H1 (cell line): Measurements from ENCODE around the gene INSYN2A. TPM values are rescaled to one million over a fixed set of nuclear protein-coding genes. Genes with fewer than 3 reads are reported as not detected.
A peak's percentile ranks its signal among the peaks of the same experiment; 100 is the strongest.

Experiments used
- CTCF ChIA-PET: fragments of 300-600 bp; sonication (Branson Sonifier 250); formaldehyde crosslinking; loops from one replicate; lab custom pipeline; 2021; ENCODE audit not compliant: partially characterized antibody; lab: Charles Lee
- POLR2A ChIA-PET: fragments of 300-600 bp; sonication (Branson Sonifier 250); formaldehyde crosslinking; loops from one replicate; lab custom pipeline; 2021; ENCODE audit warnings: inconsistent platforms; ENCODE audit not compliant: partially characterized antibody; lab: Charles Lee
- DNase-seq, 2 experiments: peaks; one replicate each; pipeline versions ENCODE4 v3.0.0 to v3.0.0-alpha.2; 2010 to 2022; ENCODE audit warnings: low spot score in 2 of 2, low read depth in 1 of 2, mixed read lengths in 1 of 2
- FAIRE-seq: peaks from 2 replicates; lab custom pipeline; 2011; peaks lifted over from hg19 to GRCh38; lab: Jason Lieb, UNC
- H2AFZ ChIP-seq: 2 replicates; pipeline ENCODE4 v1.8.1; 2012; ENCODE audit warnings: low read length, inconsistent platforms
- H2AK5ac ChIP-seq: 2 replicates; pipeline ENCODE4 v1.6.1; 2013; ENCODE audit warnings: low read depth, low read length
- H2BK120ac ChIP-seq: replicated peaks from 2 replicates; pipeline ENCODE3; 2013; ENCODE audit warnings: low read depth, low read length, inconsistent platforms
- H2BK12ac ChIP-seq: 2 replicates; pipeline ENCODE4 v1.6.1; 2013; ENCODE audit warnings: low read depth, low read length
- H2BK15ac ChIP-seq: 2 replicates; pipeline ENCODE4 v1.6.1; 2013; ENCODE audit warnings: low read length
- H2BK20ac ChIP-seq: 2 replicates; pipeline ENCODE4 v1.6.1; 2013; ENCODE audit warnings: low read length
- H2BK5ac ChIP-seq: 2 replicates; pipeline ENCODE4 v1.6.1; 2013; ENCODE audit warnings: low read depth, low read length
- H3K14ac ChIP-seq: 2 replicates; pipeline ENCODE4 v1.6.1; 2013; ENCODE audit warnings: inconsistent platforms; ENCODE audit not compliant: insufficient read length
- H3K18ac ChIP-seq: 2 replicates; pipeline ENCODE4 v1.6.1; 2013; ENCODE audit warnings: low read length; ENCODE audit errors: extremely low read depth
- H3K23ac ChIP-seq: 2 replicates; pipeline ENCODE4 v1.6.1; 2013; ENCODE audit warnings: inconsistent platforms; ENCODE audit not compliant: insufficient read length
- H3K23me2 ChIP-seq: 2 replicates; pipeline ENCODE4 v1.6.1; 2013; ENCODE audit warnings: low read depth, low read length
- H3K27ac ChIP-seq: 2 replicates; pipeline ENCODE4 v1.6.1; 2011; ENCODE audit warnings: low read depth, low read length, inconsistent platforms
- H3K27me3 ChIP-seq, 4 experiments: replicated peaks in 1 of 4; 1 replicate in 1 of 4; 2 replicates in 3 of 4; pipeline versions ENCODE4 v1.6.1 to v1.8.1; 2011 to 2013; ENCODE audit warnings: low read length in 3 of 4, mild to moderate bottlenecking in 3 of 4, inconsistent platforms in 2 of 4, mixed read lengths in 2 of 4, moderate library complexity in 1 of 4; ENCODE audit not compliant: control insufficient read depth in 3 of 4, insufficient read depth in 3 of 4; ENCODE audit errors: extremely low read depth in 1 of 4
- H3K36me3 ChIP-seq, 4 experiments: 2 replicates each; pipeline versions ENCODE4 v1.6.1 to v1.8.1; 2011 to 2013; ENCODE audit warnings: mild to moderate bottlenecking in 4 of 4, low read length in 3 of 4, moderate library complexity in 2 of 4, control low read depth in 1 of 4, inconsistent platforms in 1 of 4; ENCODE audit not compliant: insufficient read depth in 4 of 4, control insufficient read depth in 2 of 4
- H3K4ac ChIP-seq: replicated peaks from 2 replicates; pipeline ENCODE3; 2013; ENCODE audit warnings: low read length, low read depth, mixed read lengths, inconsistent platforms; ENCODE audit not compliant: insufficient read length
- H3K4me1 ChIP-seq, 4 experiments: replicated peaks in 1 of 4; 1 replicate in 1 of 4; 2 replicates in 3 of 4; pipeline versions ENCODE4 v1.6.1 to v1.8.1; 2011 to 2013; ENCODE audit warnings: low read length in 3 of 4, inconsistent platforms in 2 of 4, mixed read lengths in 1 of 4; ENCODE audit not compliant: insufficient read depth in 4 of 4, control insufficient read depth in 3 of 4
- H3K4me2 ChIP-seq, 2 experiments: 2 replicates each; pipeline versions ENCODE4 v1.6.1 to v1.8.1; 2011 to 2013; ENCODE audit warnings: low read depth in 2 of 2, low read length in 2 of 2, control low read depth in 1 of 2, inconsistent platforms in 1 of 2, mild to moderate bottlenecking in 1 of 2; ENCODE audit not compliant: insufficient read depth in 1 of 2
- H3K4me3 ChIP-seq, 4 experiments: fragments of 200-600, 300-600 bp in 1 of 4; sonication (generic), shearing (Covaris generic), sonication (Bioruptor Twin) in 1 of 4; 2 replicates each; pipeline versions ENCODE4 v1.5.1 to v1.8.1; 2011 to 2016; ENCODE audit warnings: low read length in 4 of 4, low read depth in 3 of 4, control low read depth in 2 of 4, inconsistent platforms in 2 of 4, mild to moderate bottlenecking in 2 of 4, mixed read lengths in 1 of 4, moderate library complexity in 1 of 4; ENCODE audit not compliant: insufficient read depth in 2 of 4; ENCODE audit errors: extremely low read depth in 1 of 4
- H3K56ac ChIP-seq: replicated peaks from 2 replicates; pipeline ENCODE3; 2013; ENCODE audit warnings: low read depth, mild to moderate bottlenecking, mixed read lengths, low read length, inconsistent platforms; ENCODE audit not compliant: insufficient read length
- H3K79me1 ChIP-seq: 2 replicates; pipeline ENCODE4 v1.6.1; 2013; ENCODE audit warnings: low read depth, low read length, control low read depth
- H3K79me2 ChIP-seq, 2 experiments: 2 replicates each; pipeline versions ENCODE4 v1.6.1 to v1.8.1; 2012 to 2013; ENCODE audit warnings: low read length in 2 of 2, mild to moderate bottlenecking in 2 of 2, inconsistent platforms in 1 of 2; ENCODE audit not compliant: insufficient read depth in 2 of 2, control insufficient read depth in 1 of 2
- H3K9ac ChIP-seq, 4 experiments: replicated peaks in 1 of 4; 1 replicate in 1 of 4; 2 replicates in 3 of 4; pipeline versions ENCODE4 v1.6.1 to v1.8.1; 2011 to 2013; ENCODE audit warnings: low read depth in 3 of 4, low read length in 3 of 4, control low read depth in 2 of 4, mild to moderate bottlenecking in 2 of 4, moderate library complexity in 2 of 4, inconsistent platforms in 1 of 4; ENCODE audit errors: extremely low read depth in 1 of 4
- H3K9me3 ChIP-seq, 2 experiments: 2 replicates each; pipeline versions ENCODE4 v1.6.1 to v1.8.1; 2012 to 2013; ENCODE audit warnings: mild to moderate bottlenecking in 2 of 2, moderate library complexity in 2 of 2, control low read depth in 1 of 2, inconsistent platforms in 1 of 2, low read depth in 1 of 2, low read length in 1 of 2, mixed read lengths in 1 of 2; ENCODE audit not compliant: insufficient read depth in 2 of 2
- H4K20me1 ChIP-seq, 2 experiments: replicated peaks in 1 of 2; 2 replicates each; pipeline versions ENCODE3 to v1.8.1; 2011 to 2013; ENCODE audit warnings: inconsistent platforms in 2 of 2, low read length in 2 of 2, mild to moderate bottlenecking in 1 of 2; ENCODE audit not compliant: insufficient read depth in 2 of 2, control insufficient read depth in 1 of 2
- H4K5ac ChIP-seq: 2 replicates; pipeline ENCODE4 v1.6.1; 2013; ENCODE audit warnings: low read length, low read depth, mixed read lengths, inconsistent platforms; ENCODE audit not compliant: insufficient read length
- H4K8ac ChIP-seq: 2 replicates; pipeline ENCODE4 v1.8.0; 2013; ENCODE audit warnings: mild to moderate bottlenecking, moderate library complexity, low read length, inconsistent platforms; ENCODE audit not compliant: insufficient read depth; ENCODE audit errors: extremely low read depth
- H4K91ac ChIP-seq: replicated peaks from 2 replicates; pipeline ENCODE3; 2013; ENCODE audit warnings: low read length, mixed read lengths, inconsistent platforms; ENCODE audit not compliant: insufficient read length
- ASH2L ChIP-seq: fragments of 200-600, 300-600 bp; sonication (generic); IDR thresholded peaks from one replicate; pipeline ENCODE4 v1.7.1; 2017; ENCODE audit warnings: low read length
- CHD2 ChIP-seq: IDR thresholded peaks from 2 replicates; pipeline ENCODE4 v1.6.1; 2012; ENCODE audit warnings: low read length, improper control_type of control experiment
- EGR1 ChIP-seq: IDR thresholded peaks from 2 replicates; pipeline ENCODE4 v1.6.1; 2011; ENCODE audit warnings: low read depth, low read length, borderline replicate concordance
- GABPA ChIP-seq: IDR thresholded peaks from 2 replicates; pipeline ENCODE4 v1.6.1; 2011; ENCODE audit warnings: mild to moderate bottlenecking, low read length, moderate library complexity, borderline replicate concordance; ENCODE audit not compliant: insufficient read depth
- JUN ChIP-seq: IDR thresholded peaks from 2 replicates; pipeline ENCODE4 v1.6.1; 2011; ENCODE audit warnings: low read depth, mild to moderate bottlenecking, improper control_type of control experiment, low read length
- JUND ChIP-seq: IDR thresholded peaks from 2 replicates; pipeline ENCODE4 v1.6.1; 2011; ENCODE audit warnings: mild to moderate bottlenecking, improper control_type of control experiment, low read length
- KDM4A ChIP-seq: IDR thresholded peaks from one replicate; pipeline ENCODE4 v1.7.1; 2012; ENCODE audit warnings: low read depth, mild to moderate bottlenecking, moderate library complexity, low read length, inconsistent platforms; ENCODE audit not compliant: severe bottlenecking
- KDM5A ChIP-seq: fragments of 200-600 bp; IDR thresholded peaks from 2 replicates; pipeline ENCODE4 v1.7.1; 2012; ENCODE audit warnings: mild to moderate bottlenecking, low read length, inconsistent platforms, mixed read lengths
- MAFK ChIP-seq: IDR thresholded peaks from 2 replicates; pipeline ENCODE4 v1.6.1; 2012; ENCODE audit warnings: low read depth, mild to moderate bottlenecking, improper control_type of control experiment, low read length
- SIRT6 ChIP-seq: IDR thresholded peaks from one replicate; pipeline ENCODE4 v1.7.1; 2012; ENCODE audit warnings: low read length, inconsistent platforms
- SP2 ChIP-seq: IDR thresholded peaks from 2 replicates; pipeline ENCODE4 v1.6.1; 2012; ENCODE audit warnings: mild to moderate bottlenecking, low read length, inconsistent platforms
- SRF ChIP-seq: IDR thresholded peaks from 2 replicates; pipeline ENCODE4 v1.6.1; 2011; ENCODE audit warnings: mild to moderate bottlenecking, low read depth, low read length, moderate library complexity
- TAF1 ChIP-seq: IDR thresholded peaks from 2 replicates; pipeline ENCODE4 v1.6.1; 2011; ENCODE audit warnings: mild to moderate bottlenecking, low read depth, low read length
- TBP ChIP-seq: IDR thresholded peaks from 2 replicates; pipeline ENCODE4 v1.6.1; 2011; ENCODE audit warnings: low read depth, low read length, improper control_type of control experiment
- ZNF274 ChIP-seq: IDR thresholded peaks from 2 replicates; pipeline ENCODE4 v1.7.0; 2012; ENCODE audit warnings: low read length, borderline replicate concordance; ENCODE audit errors: extremely low read depth
- WGBS, 2 experiments: shearing (Covaris generic) in 1 of 2; methylation state at CpG; one replicate each; pipeline versions ENCODE4 v1.1.6 to v1.1.7; 2013 to 2015; ENCODE audit warnings: low lambda C conversion rate in 2 of 2, mixed read lengths in 2 of 2, inconsistent platforms in 1 of 2, low coverage in 1 of 2, missing lambda C conversion rate in 1 of 2; ENCODE audit not compliant: insufficient replicate concordance in 2 of 2, insufficient coverage in 1 of 2, insufficient read length in 1 of 2; ENCODE audit errors: extremely low coverage in 1 of 2, missing lambda C conversion rate in 1 of 2; 5-methylcytosine and 5-hydroxymethylcytosine counted together
- polyA plus RNA-seq, 7 experiments: library from polyadenylated mRNA; depleted of rRNA in 3 of 7; stranded (reverse) in 5 of 7; unstranded in 2 of 7; fragments of >200 nt in 5 of 7; fragments of 200-250 nt in 2 of 7; gene quantifications; 1 replicate in 5 of 7; 2 replicates in 1 of 7; 4 replicates in 1 of 7; pipeline versions ENCODE4 v1.2.1 to v1.2.3, GENCODE V29; 2011 to 2013; ENCODE audit warnings: missing spikeins in 2 of 7, mixed read lengths in 2 of 7
- total RNA-seq: library from RNA; stranded (reverse); fragmentation: NEBNext Ultra II Directional; extraction: Animal tissue kit (Norgen Biotek cat#: 25700); gene quantifications from 2 replicates; pipeline ENCODE4 v1.2.1, GENCODE V29; 2021
- TF ChIP-seq, protein P1 (sequence below): IDR thresholded peaks from 2 replicates; pipeline ENCODE4 v1.6.1; 2012; ENCODE audit warnings: inconsistent platforms

Gene INSYN2A
- total and polyA plus RNA-seq, 2 of the 8 experiments (the other 6 are each of a cell fraction or from before 2014, with no cell fraction given), result 0.11 to 0.19 TPM

DNA sequence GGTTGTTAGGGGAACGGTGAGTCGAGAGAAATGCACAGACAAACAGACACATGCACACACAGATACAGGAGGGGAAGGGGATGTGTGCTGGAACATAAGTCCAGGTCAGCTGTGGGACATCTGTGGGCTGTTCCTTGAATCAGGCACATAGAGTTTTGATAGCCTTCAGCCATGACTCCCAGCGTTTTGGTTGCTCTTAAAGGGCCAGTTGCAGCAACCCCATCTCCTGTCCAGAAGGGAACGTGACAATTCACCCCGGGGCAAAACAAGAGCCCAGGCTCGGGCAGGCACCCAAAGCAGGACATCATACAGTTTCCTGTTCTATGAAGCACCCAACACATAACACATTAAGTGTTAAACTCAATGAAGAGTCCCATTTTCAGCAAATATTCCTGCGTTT lies 9.6 kb downstream of the INSYN2A start:
- CTCF ChIA-PET, result no interaction called here
- H2AK5ac ChIP-seq, result no peak overlapping the region
- TF ChIP-seq CHD2 (no peak), TAF1 (no peak), KDM4A (no peak), SP2 (no peak), TBP (no peak), GABPA (no peak), MAFK (no peak), ASH2L (no peak), JUND (no peak), SIRT6 (no peak), ZNF274 (no peak), EGR1 (no peak), JUN (no peak), SRF (no peak), KDM5A (no peak)
- TF ChIP-seq, protein P1, sequence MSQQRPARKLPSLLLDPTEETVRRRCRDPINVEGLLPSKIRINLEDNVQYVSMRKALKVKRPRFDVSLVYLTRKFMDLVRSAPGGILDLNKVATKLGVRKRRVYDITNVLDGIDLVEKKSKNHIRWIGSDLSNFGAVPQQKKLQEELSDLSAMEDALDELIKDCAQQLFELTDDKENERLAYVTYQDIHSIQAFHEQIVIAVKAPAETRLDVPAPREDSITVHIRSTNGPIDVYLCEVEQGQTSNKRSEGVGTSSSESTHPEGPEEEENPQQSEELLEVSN, result no peak

More for the DNA sequence above, 9.6 kb downstream of the INSYN2A start:
- no peak overlapping the region for H2BK120ac ChIP-seq
- H3K9ac ChIP-seq, result no peak overlapping the region
- DNase-seq (no peak), FAIRE-seq (no peak)
- 0 out of 2 replicates have a peak overlapping the region, but pooled peaks have one; percentile 12 for H2BK12ac ChIP-seq
- H2BK15ac ChIP-seq, result no peak overlapping the region
- H3K27ac ChIP-seq, result no peak overlapping the region
- no peaks in the 10 kb centered on the region for H3K9me3 ChIP-seq
- no peak overlapping the region for H3K56ac ChIP-seq
- 0 out of 8 replicates have a peak, but pooled peaks cover 0 to 2% (median 0%) of the 10 kb centered on the region in 4 experiments for H3K36me3 ChIP-seq
- no peak overlapping the region for H4K5ac ChIP-seq
- no peak overlapping the region for H2BK20ac ChIP-seq
- H4K20me1 ChIP-seq, result peaks cover 0 to 4% of the 10 kb centered on the region in 2 experiments
- H2AFZ ChIP-seq, result no peak overlapping the region
- WGBS, 2 experiments, result 87% methylated on average over 7 of the region's 7 CpGs; no CpG with 5 or more reads in 1 of the 2 experiments
- no peak overlapping the region for H2BK5ac ChIP-seq
- no peaks in the 10 kb centered on the region for H3K79me1 ChIP-seq
- H4K91ac ChIP-seq, result no peak overlapping the region
- H4K8ac ChIP-seq, result no peak overlapping the region
- POLR2A ChIA-PET, result no interaction called here
- H3K4me3 ChIP-seq, result no peak overlapping the region
- no peaks in the 10 kb centered on the region for H3K23me2 ChIP-seq
- H3K23ac ChIP-seq, result no peak overlapping the region
- no peak overlapping the region for H3K18ac ChIP-seq
- no peak overlapping the region for H3K4ac ChIP-seq
- no peak overlapping the region for H3K4me2 ChIP-seq
- no peaks in the 10 kb centered on the region; a peak in 1 of 7 replicates for H3K27me3 ChIP-seq
- no peaks in the 10 kb centered on the region for H3K79me2 ChIP-seq
- no peaks in the 10 kb centered on the region for H3K4me1 ChIP-seq
- no peak overlapping the region for H3K14ac ChIP-seq
